GM21619 (cell line): ENCODE results near the gene SEMA3G.

Source experiments
- ATAC-seq: cut with Tn5 transposase; IDR thresholded peaks from one replicate; pipeline ENCODE4 v1.9.1; 2021; ENCODE audit not compliant: unreplicated experiment

Gene SEMA3G

GRCh38 chr3:52439426-52440248, 5.3 kb downstream of the SEMA3G start:
- no peak for ATAC-seq

- no peak for ATAC-seq
These were observed 6.1 kb downstream of the SEMA3G start for GRCh38 chr3:52438579-52439425.

GRCh38 chr3:52438104-52438376, 6.9 kb downstream of the SEMA3G start:
- ATAC-seq, result no peak

GRCh38 chr3:52437326-52438103, 7.4 kb downstream of the SEMA3G start:
- no peak for ATAC-seq

- no peak for ATAC-seq
These were observed 8.3 kb downstream of the SEMA3G start for GRCh38 chr3:52436500-52437149.

GRCh38 chr3:52435246-52436101, 9.4 kb downstream of the SEMA3G start:
- no peak for ATAC-seq

GRCh38 chr3:52434491-52435115, 10.3 kb downstream of the SEMA3G start:
- no peak for ATAC-seq

GRCh38 chr3:52433996-52434479, 10.9 kb downstream of the SEMA3G start:
- no peak for ATAC-seq

GRCh38 chr3:52433328-52433995, 11.4 kb downstream of the SEMA3G start:
- no peak for ATAC-seq

GRCh38 chr3:52432691-52433141, 12.2 kb downstream of the SEMA3G start:
- no peak for ATAC-seq

- ATAC-seq, result no peak
These were observed 12.7 kb downstream of the SEMA3G start for GRCh38 chr3:52432225-52432624.

GRCh38 chr3:52431459-52432223, 13.3 kb downstream of the SEMA3G start:
- ATAC-seq, result no peak

GRCh38 chr3:52430416-52430810, 14.5 kb downstream of the SEMA3G start:
- no peak for ATAC-seq

GRCh38 chr3:52429779-52430415, 15.0 kb downstream of the SEMA3G start:
- no peak for ATAC-seq

- no peak for ATAC-seq
These were observed 15.9 kb downstream of the SEMA3G start for GRCh38 chr3:52429031-52429430.

- no peak for ATAC-seq
These were observed 16.5 kb downstream of the SEMA3G start for GRCh38 chr3:52428151-52429005.

- ATAC-seq, result no peak
These were observed 21.7 kb downstream of the SEMA3G start for GRCh38 chr3:52423173-52423572.
